Neural cell (in vitro differentiated cells): ENCODE results near the gene AMDHD2. TPM values are rescaled to one million over a fixed set of nuclear protein-coding genes. Genes with fewer than 3 reads are reported as not detected.

ENCODE experiments used
- H2AFZ ChIP-seq: fragments of 200-600, 300-800 bp; sonication (generic), shearing (Covaris generic); 2 replicates; pipeline ENCODE4 v1.6.0; 2014; ENCODE audit warnings: low read depth, mild to moderate bottlenecking, antibody characterized with exemption, low read length, moderate library complexity
- H3F3A ChIP-seq: fragments of 200-600 bp; shearing (Covaris generic); 2 replicates; pipeline ENCODE4 v1.6.1; 2016; ENCODE audit warnings: mild to moderate bottlenecking, moderate library complexity, mixed read lengths, antibody characterized with exemption, low read length; ENCODE audit not compliant: insufficient read depth, poor library complexity, severe bottlenecking
- H3K27ac ChIP-seq: fragments of 200-600, 300-800 bp; sonication (generic), shearing (Covaris generic); 2 replicates; pipeline ENCODE4 v1.5.1; 2014; ENCODE audit warnings: mild to moderate bottlenecking, low read length, moderate library complexity
- H3K27me3 ChIP-seq: fragments of 300-800, 200-600 bp; sonication (generic), shearing (Covaris generic); 2 replicates; pipeline ENCODE4 v1.6.0; 2014; ENCODE audit warnings: mild to moderate bottlenecking, low read depth, low read length, moderate library complexity; ENCODE audit not compliant: insufficient read depth
- H3K36me3 ChIP-seq: fragments of 300-800, 200-600 bp; sonication (generic), shearing (Covaris generic); 2 replicates; pipeline ENCODE4 v1.5.1; 2014; ENCODE audit warnings: mild to moderate bottlenecking, antibody characterized with exemption, low read length, moderate library complexity; ENCODE audit not compliant: insufficient read depth
- H3K4me2 ChIP-seq: fragments of 300-800, 200-600 bp; sonication (generic), shearing (Covaris generic); 2 replicates; pipeline ENCODE4 v1.6.0; 2014; ENCODE audit warnings: mild to moderate bottlenecking, low read length
- H3K4me3 ChIP-seq: fragments of 300-800, 200-600 bp; sonication (generic), shearing (Covaris generic); 2 replicates; pipeline ENCODE4 v1.5.1; 2014; ENCODE audit warnings: mild to moderate bottlenecking, low read length, moderate library complexity
- H3K79me2 ChIP-seq: fragments of 200-600 bp; shearing (Covaris generic); replicated peaks from 2 replicates; pipeline ENCODE4 v1.6.0; 2014; ENCODE audit warnings: mild to moderate bottlenecking, low read length, moderate library complexity; ENCODE audit not compliant: insufficient read depth
- H3K9ac ChIP-seq: fragments of 300-800, 200-600 bp; sonication (generic), shearing (Covaris generic); 2 replicates; pipeline ENCODE4 v1.6.1; 2016; ENCODE audit warnings: mild to moderate bottlenecking, low read length, mixed read lengths
- H3K9me2 ChIP-seq: fragments of 200-600 bp; shearing (Covaris generic); 2 replicates; pipeline ENCODE4 v1.6.1; 2016; ENCODE audit warnings: mild to moderate bottlenecking, low read length, mixed read lengths; ENCODE audit not compliant: insufficient read depth
- H3K9me3 ChIP-seq: fragments of 200-600, 300-800 bp; sonication (generic), shearing (Covaris generic); 2 replicates; pipeline ENCODE4 v1.6.1; 2016; ENCODE audit warnings: mild to moderate bottlenecking, mixed run types, low read length, moderate library complexity, mixed read lengths
- H4K20me1 ChIP-seq: fragments of 200-600 bp; shearing (Covaris generic); 2 replicates; pipeline ENCODE4 v1.6.1; 2016; ENCODE audit warnings: mild to moderate bottlenecking, mixed run types; ENCODE audit not compliant: insufficient read depth
- CTCF ChIP-seq: fragments of 450-650 bp; IDR thresholded peaks from 2 replicates; pipeline ENCODE4 v1.5.1; 2014; ENCODE audit warnings: antibody characterized with exemption, mild to moderate bottlenecking, moderate library complexity; ENCODE audit not compliant: poor library complexity, severe bottlenecking
- EP300 ChIP-seq: fragments of 450-650 bp; conservative IDR thresholded peaks from 2 replicates; pipeline ENCODE4 v1.6.1; 2014; ENCODE audit warnings: antibody characterized with exemption, mild to moderate bottlenecking, moderate library complexity; ENCODE audit not compliant: poor library complexity, severe bottlenecking
- EZH2 ChIP-seq: fragments of 200-600, 300-800 bp; shearing (Covaris generic), sonication (generic); IDR thresholded peaks from 2 replicates; pipeline ENCODE4 v1.6.1; 2014; ENCODE audit warnings: antibody characterized with exemption, low read length, borderline replicate concordance, mild to moderate bottlenecking; ENCODE audit not compliant: insufficient read depth, poor library complexity, severe bottlenecking
- MXI1 ChIP-seq: fragments of 450-650 bp; conservative IDR thresholded peaks from 2 replicates; pipeline ENCODE4 v1.6.1; 2014; ENCODE audit warnings: antibody characterized with exemption, mild to moderate bottlenecking; ENCODE audit not compliant: poor library complexity, severe bottlenecking
- POLR2AphosphoS5 ChIP-seq: IDR thresholded peaks from 2 replicates; pipeline ENCODE4 v1.6.1; 2012
- RAD21 ChIP-seq: fragments of 450-650 bp; conservative IDR thresholded peaks from 2 replicates; pipeline ENCODE4 v1.6.1; 2014; ENCODE audit warnings: antibody characterized with exemption, mild to moderate bottlenecking, moderate library complexity
- SMC3 ChIP-seq: fragments of 450-650 bp; conservative IDR thresholded peaks from 2 replicates; pipeline ENCODE4 v1.6.1; 2014; ENCODE audit warnings: antibody characterized with exemption, mild to moderate bottlenecking, moderate library complexity; ENCODE audit not compliant: poor library complexity
- TAF1 ChIP-seq: IDR thresholded peaks from 2 replicates; pipeline ENCODE4 v1.6.1; 2012; ENCODE audit warnings: low read depth
- polyA plus RNA-seq: library from polyadenylated mRNA; depleted of rRNA; stranded (reverse); fragments of >200 nt; gene quantifications from 2 replicates; pipeline ENCODE4 v1.2.3, GENCODE V29; 2014
- TF ChIP-seq, protein P1 (sequence below): IDR thresholded peaks from 2 replicates; pipeline ENCODE4 v1.6.1; 2012; ENCODE audit warnings: borderline replicate concordance

AMDHD2 gene
- polyA plus RNA-seq, 1 donor from 2014 or later = 50.0 TPM

DNA sequence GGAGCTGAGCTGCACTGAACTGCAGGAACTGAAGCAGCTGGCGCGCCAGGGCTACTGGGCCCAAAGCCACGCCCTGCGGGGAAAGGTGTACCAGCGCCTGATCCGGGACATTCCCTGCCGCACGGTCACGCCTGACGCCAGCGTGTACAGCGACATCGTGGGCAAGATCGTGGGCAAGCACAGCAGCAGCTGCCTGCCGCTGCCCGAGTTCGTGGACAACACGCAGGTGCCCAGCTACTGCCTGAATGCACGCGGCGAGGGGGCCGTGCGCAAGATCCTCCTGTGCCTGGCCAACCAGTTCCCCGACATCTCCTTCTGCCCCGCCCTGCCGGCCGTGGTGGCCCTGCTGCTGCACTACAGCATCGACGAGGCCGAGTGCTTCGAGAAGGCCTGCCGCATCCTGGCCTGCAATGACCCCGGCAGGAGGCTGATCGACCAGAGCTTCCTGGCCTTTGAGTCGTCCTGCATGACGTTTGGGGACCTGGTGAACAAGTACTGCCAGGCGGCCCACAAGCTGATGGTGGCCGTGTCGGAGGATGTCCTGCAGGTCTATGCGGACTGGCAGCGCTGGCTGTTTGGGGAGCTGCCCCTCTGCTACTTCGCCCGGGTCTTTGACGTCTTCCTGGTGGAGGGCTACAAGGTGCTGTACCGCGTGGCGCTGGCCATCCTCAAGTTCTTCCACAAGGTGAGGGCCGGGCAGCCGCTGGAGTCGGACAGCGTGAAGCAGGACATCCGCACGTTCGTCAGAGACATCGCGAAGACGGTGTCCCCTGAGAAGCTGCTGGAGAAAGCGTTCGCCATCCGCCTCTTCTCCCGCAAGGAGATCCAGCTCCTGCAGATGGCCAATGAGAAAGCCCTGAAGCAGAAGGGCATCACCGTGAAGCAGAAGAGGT lies 23.7 kb upstream of the AMDHD2 start:
- Histone ChIP-seq H3K9me2 (no peaks in the 10 kb centered on the region), H4K20me1 (no peaks in the 10 kb centered on the region), H2AFZ (no peak overlapping the region), H3K36me3 (no peaks in the 10 kb centered on the region), H3F3A (no peaks in the 10 kb centered on the region), H3K4me2 (no peak overlapping the region), H3K27ac (no peak overlapping the region), H3K4me3 (no peak overlapping the region), H3K9me3 (no peaks in the 10 kb centered on the region), H3K79me2 (no peaks in the 10 kb centered on the region), H3K27me3 (no peaks in the 10 kb centered on the region), H3K9ac (no peak overlapping the region)
- TF ChIP-seq SMC3 = no peak
- TF ChIP-seq MXI1 = no peak
- TF ChIP-seq POLR2AphosphoS5 = no peak
- no peak for TF ChIP-seq TAF1
- TF ChIP-seq, protein P1, sequence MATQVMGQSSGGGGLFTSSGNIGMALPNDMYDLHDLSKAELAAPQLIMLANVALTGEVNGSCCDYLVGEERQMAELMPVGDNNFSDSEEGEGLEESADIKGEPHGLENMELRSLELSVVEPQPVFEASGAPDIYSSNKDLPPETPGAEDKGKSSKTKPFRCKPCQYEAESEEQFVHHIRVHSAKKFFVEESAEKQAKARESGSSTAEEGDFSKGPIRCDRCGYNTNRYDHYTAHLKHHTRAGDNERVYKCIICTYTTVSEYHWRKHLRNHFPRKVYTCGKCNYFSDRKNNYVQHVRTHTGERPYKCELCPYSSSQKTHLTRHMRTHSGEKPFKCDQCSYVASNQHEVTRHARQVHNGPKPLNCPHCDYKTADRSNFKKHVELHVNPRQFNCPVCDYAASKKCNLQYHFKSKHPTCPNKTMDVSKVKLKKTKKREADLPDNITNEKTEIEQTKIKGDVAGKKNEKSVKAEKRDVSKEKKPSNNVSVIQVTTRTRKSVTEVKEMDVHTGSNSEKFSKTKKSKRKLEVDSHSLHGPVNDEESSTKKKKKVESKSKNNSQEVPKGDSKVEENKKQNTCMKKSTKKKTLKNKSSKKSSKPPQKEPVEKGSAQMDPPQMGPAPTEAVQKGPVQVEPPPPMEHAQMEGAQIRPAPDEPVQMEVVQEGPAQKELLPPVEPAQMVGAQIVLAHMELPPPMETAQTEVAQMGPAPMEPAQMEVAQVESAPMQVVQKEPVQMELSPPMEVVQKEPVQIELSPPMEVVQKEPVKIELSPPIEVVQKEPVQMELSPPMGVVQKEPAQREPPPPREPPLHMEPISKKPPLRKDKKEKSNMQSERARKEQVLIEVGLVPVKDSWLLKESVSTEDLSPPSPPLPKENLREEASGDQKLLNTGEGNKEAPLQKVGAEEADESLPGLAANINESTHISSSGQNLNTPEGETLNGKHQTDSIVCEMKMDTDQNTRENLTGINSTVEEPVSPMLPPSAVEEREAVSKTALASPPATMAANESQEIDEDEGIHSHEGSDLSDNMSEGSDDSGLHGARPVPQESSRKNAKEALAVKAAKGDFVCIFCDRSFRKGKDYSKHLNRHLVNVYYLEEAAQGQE = no peak

DNA sequence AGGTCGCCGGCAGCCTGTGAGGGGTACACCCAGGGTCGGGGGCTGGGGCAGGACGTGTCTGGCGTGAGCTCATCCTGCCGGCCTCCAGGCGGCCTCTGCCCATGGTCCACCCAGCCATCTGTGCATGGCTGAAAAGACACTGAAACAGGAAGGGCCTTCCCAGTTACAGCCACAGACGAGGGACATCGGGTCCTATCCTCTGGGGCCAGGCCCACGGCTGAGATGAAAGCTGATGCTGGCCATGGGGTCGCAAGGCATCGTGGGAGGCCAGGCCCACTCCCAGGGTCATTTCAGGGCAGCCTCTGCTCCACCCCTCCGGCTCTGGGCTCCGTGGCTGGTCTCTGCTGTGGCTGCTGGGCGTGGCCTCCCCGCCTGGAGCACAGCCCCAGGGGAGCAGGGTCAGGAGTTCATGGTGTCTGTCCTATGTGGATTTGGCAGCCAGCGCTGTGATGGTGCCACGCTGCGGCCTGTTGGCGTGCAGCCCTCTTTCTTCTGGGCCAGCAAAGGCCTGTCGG lies 23.0 kb upstream of the AMDHD2 start:
- H3K9me3 ChIP-seq = no peaks in the 10 kb centered on the region
- no peak overlapping the region for H3K27ac ChIP-seq
- H3K79me2 ChIP-seq = no peaks in the 10 kb centered on the region
- no peak overlapping the region for H3K4me3 ChIP-seq
- H3K9me2 ChIP-seq = no peaks in the 10 kb centered on the region
- no peak for TF ChIP-seq EZH2
- TF ChIP-seq CTCF = no peak
- TF ChIP-seq TAF1 = no peak
- no peak for TF ChIP-seq POLR2AphosphoS5
- TF ChIP-seq, protein P1 = no peak
- no peak for TF ChIP-seq RAD21
- no peak for TF ChIP-seq SMC3
- no peak for TF ChIP-seq EP300
- no peak for TF ChIP-seq MXI1
- H3F3A ChIP-seq = no peaks in the 10 kb centered on the region
- H2AFZ ChIP-seq = no peak overlapping the region
- no peaks in the 10 kb centered on the region for H3K27me3 ChIP-seq
- H4K20me1 ChIP-seq = no peaks in the 10 kb centered on the region
- no peak overlapping the region for H3K4me2 ChIP-seq
- no peaks in the 10 kb centered on the region for H3K36me3 ChIP-seq
- no peak overlapping the region for H3K9ac ChIP-seq
